Activated CD4-positive, alpha-beta T cell treated with anti-CD3 and anti-CD28 coated beads, Interleukin-2, amount 10 ng/mL, durations not matched to agents 24 days and 14 days (primary cell): ENCODE data around the gene BMI1. TPM values are rescaled to one million over a fixed set of nuclear protein-coding genes. Genes with fewer than 3 reads are reported as not detected.

Experiments used
- DNase-seq: peaks from one replicate; pipeline ENCODE4 v3.0.0; 2022
- H3K27ac Mint-ChIP-seq: one replicate; pipeline ENCODE4 v1.8.0; 2022; ENCODE audit warnings: mild to moderate bottlenecking, mixed read lengths
- H3K27me3 Mint-ChIP-seq: one replicate; pipeline ENCODE4 v1.8.0; 2022; ENCODE audit warnings: mixed read lengths
- H3K36me3 Mint-ChIP-seq: one replicate; pipeline ENCODE4 v1.8.0; 2022; ENCODE audit warnings: low read depth, mild to moderate bottlenecking, mixed read lengths
- H3K4me1 Mint-ChIP-seq: one replicate; pipeline ENCODE4 v1.8.0; 2021; ENCODE audit warnings: mixed read lengths
- H3K4me3 Mint-ChIP-seq: one replicate; pipeline ENCODE4 v1.8.0; 2022; ENCODE audit warnings: mild to moderate bottlenecking, moderate library complexity, mixed read lengths
- H3K9me3 Mint-ChIP-seq: one replicate; pipeline ENCODE4 v1.8.0; 2021; ENCODE audit warnings: mixed read lengths
- intact Hi-C: fragments of 100-400 bp; cut with micrococcal nuclease; formaldehyde crosslinking; loops from one replicate; pipeline ENCODE4 v1.15.1; 2023
- total RNA-seq: library from RNA; stranded (reverse); gene quantifications from 2 replicates; pipeline ENCODE4 v1.2.3, GENCODE V29; 2022

The BMI1 gene
- total RNA-seq, 1 donor from 2014 or later = 55.6 TPM

DNA sequence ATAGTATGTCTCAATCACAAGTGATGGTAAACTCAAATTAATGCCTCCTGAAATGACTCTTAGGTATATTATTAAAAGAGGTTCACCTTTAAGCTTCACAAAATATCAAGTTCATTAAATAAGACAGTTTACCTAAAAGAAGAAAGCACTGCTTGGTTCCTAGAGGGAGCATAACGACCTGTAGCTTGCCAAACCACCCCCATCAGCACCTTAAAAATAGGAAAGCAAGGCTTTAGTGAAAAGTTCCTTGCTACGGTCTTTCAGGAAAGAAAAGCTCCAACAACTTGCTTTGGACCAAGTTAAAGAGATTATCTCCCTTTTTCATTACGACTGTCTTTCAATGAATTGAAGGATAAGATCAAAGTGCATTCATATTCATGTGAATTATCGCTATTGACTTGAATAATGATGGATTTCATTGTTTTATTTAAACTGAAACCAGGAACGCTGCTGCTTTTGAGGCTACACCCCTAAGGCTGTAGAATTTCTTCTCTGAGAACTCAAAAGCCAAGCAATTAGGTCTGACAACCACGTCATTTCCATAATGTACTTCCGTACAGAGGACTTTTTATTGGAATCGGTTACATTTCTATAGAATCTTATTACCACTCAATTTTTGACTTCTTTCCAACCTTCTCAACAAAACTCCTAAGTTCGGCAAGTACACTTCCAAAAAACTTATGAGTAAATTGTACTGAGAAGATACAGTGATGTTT, 17.4 kb downstream of the BMI1 start:
- Mint-ChIP-seq H3K36me3 (peaks cover 7% of the 10 kb centered on the region), H3K4me1 (peaks cover 36% of the 10 kb centered on the region), H3K4me3 (peak overlapping the region; percentile 30), H3K9me3 (peaks cover 6% of the 10 kb centered on the region), H3K27me3 (peaks cover 54% of the 10 kb centered on the region), H3K27ac (no peak overlapping the region)
- DNase-seq = no peak
- intact Hi-C loops = loop anchor here (2.0 kb wide), 1 partner anchor 812 kb away; no protein-coding TSS in a partner anchor

DNA sequence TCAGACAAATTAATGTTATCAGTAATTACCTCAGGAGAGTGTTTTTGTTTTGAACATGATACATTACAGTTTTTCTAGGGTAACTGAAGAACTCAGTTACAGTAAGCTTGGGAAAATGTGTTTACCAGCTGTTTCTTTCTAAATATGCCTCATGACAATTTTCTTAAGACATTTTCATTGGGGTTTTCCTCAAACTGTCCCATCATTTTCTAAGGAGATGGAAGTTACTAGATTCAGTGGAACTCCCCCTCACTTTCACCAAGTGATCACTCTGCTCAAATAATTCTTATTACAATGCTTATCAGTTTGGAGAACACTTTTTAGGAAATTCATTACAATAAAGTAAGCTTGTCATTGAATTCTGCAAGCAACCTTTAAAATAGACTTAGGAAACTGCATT, 18.0 kb downstream of the BMI1 start:
- H3K9me3 Mint-ChIP-seq = peaks cover under 1% of the 10 kb centered on the region
- peaks cover 33% of the 10 kb centered on the region for H3K4me1 Mint-ChIP-seq
- peaks cover 2% of the 10 kb centered on the region for H3K36me3 Mint-ChIP-seq
- H3K4me3 Mint-ChIP-seq = peak overlapping the region; percentile 23
- intact Hi-C loops = loop anchor here (2.0 kb wide), 1 partner anchor 812 kb away; no protein-coding TSS in a partner anchor
- H3K27ac Mint-ChIP-seq = no peak overlapping the region
- H3K27me3 Mint-ChIP-seq = peaks cover 57% of the 10 kb centered on the region
- no peak for DNase-seq

DNA sequence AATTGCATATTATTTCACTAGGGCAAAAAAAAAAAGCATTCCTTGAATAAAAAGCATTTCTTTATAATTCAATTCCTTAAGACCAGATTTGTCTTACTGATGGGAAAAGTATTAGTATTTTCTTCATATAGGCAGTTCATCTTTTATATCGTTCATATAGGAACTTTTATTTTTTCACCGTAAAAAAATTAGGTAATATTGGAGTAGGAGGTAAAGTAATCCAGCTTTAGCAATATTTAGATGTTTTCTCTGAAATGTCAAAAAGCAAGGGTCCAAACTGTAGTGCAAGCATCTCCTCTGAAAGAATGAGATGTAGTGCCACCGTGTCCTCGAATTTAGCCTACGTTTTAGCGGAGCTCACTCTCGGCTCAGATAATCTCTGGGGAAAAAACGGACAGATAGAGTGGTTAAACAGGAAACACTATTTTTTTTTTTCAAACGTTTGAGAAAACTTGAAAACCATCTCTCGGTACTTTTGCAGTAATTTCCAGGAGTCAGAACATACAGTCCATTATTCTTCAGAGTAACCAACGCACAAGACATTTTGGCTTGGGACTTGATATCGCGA, 18.9 kb downstream of the BMI1 start:
- peaks cover 2% of the 10 kb centered on the region for H3K36me3 Mint-ChIP-seq
- DNase-seq = no peak
- intact Hi-C loops = loop anchor here (1.0 to 10.0 kb wide), 9 partner anchors 19 to 1165 kb away; partner anchors contain the start of gene BMI1
- H3K9me3 Mint-ChIP-seq = no peaks in the 10 kb centered on the region
- H3K27me3 Mint-ChIP-seq = peaks cover 66% of the 10 kb centered on the region
- peak overlapping the region; percentile 77 for H3K4me3 Mint-ChIP-seq
- peaks cover 41% of the 10 kb centered on the region for H3K4me1 Mint-ChIP-seq
- H3K27ac Mint-ChIP-seq = peak overlapping the region; percentile 92

DNA sequence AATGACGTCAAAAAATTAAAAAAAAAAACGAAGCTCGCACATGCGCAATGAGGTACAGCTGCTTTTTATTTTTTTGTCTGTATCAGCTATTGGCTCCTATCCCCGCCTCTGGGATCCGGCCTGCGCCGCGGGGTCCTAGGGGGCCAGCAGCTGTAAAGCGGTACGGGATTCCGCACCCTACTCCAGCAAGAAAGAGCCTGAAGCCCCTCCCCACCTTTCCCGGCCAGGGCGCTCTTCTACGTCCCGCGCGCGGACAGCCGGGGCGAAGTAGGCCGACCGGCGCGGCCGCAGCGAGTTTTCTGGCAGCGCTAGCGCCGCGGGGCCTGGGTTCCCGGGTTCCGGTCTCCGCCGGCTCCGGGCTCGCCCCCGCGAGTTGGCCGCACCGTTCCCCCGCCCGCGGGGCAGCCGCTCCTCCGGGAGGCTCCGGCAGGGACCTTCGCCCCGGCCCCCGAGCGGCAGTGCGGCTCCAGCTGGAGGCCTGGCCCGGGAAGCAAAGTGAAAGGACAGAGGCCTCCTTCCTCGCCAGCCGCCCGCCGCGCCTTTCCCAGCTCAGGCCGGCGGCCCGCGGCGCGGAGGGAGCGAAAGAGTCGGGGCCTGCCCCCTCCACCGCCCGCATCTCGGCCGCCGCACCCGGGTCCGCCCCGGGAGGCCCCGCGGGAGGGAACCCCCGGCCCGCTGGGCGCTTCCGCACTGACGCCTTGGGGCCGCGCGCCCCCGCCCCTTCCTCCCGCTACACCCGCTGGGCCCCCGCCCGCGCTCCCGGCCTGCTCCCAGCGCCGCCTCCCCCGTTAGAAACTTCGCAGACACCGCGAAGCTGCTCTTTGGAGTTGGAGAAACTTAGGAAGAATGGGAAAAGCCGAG, 19.7 kb downstream of the BMI1 start:
- H3K4me1 Mint-ChIP-seq = peaks cover 40% of the 10 kb centered on the region
- intact Hi-C loops = loop anchor here (1.0 to 10.0 kb wide), 9 partner anchors 19 to 1166 kb away; partner anchors contain the start of genes BMI1 and DNAJC1
- H3K27ac Mint-ChIP-seq = peak overlapping the region; percentile 92
- no peaks in the 10 kb centered on the region for H3K9me3 Mint-ChIP-seq
- H3K36me3 Mint-ChIP-seq = no peaks in the 10 kb centered on the region
- H3K27me3 Mint-ChIP-seq = peaks cover 68% of the 10 kb centered on the region
- peak overlapping the region; percentile 77 for H3K4me3 Mint-ChIP-seq
- DNase-seq = peak; percentile 91

DNA sequence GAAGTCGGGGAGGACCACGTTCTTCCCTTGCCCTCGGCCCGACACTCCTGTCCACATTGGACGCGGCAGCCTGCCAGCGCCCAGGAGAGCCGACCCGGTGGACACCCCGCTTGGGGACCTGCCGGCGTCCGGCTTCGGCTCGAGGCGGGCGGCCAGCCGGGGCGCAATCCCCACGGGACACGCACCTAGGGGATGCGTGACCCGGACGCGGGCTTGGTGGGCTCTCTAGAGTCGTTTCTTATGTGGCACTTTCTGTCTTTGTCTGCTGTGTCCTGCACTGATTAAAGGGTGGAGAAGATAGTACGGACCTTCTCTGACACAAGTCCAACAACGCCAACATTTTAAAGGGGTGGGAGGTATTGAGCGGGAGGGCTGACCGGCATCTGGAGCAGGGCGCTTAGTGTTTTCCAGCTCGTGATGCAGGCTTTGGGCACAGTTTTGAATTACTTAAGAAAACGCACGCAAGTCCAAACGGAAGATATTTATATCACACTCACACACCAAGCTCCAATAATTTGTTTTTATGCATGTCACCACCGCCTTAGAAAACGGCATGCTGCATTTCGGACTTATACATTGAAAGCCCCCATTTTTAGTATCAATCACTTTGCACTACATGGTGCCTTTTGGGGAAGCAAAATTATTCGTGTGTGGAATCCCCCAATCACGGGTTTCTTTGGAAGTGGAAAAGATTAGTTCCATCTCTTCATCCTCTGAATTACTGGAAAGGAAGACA, 20.5 kb downstream of the BMI1 start:
- DNase-seq = no peak
- Mint-ChIP-seq H3K27me3 (peaks cover 74% of the 10 kb centered on the region), H3K36me3 (peaks cover under 1% of the 10 kb centered on the region), H3K4me3 (peak overlapping the region; percentile 77), H3K27ac (peak overlapping the region; percentile 66), H3K9me3 (peaks cover 5% of the 10 kb centered on the region), H3K4me1 (peaks cover 40% of the 10 kb centered on the region)
- intact Hi-C loops = loop anchor here (1.0 to 10.0 kb wide), 8 partner anchors 25 to 1167 kb away; partner anchors contain the start of gene DNAJC1

DNA sequence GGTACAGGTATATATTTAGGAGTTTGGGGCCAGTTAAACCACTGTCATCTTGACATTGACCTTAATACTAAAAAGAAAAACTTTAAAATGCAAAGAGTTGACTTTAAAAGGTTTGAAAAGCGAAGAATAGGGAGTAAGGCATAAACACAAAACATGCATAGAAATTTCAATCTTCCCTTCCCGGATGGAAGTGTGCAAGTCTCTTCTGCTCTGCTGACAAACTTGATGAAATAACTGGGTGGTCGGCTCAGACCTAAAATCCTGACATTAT, 21.0 kb downstream of the BMI1 start:
- H3K36me3 Mint-ChIP-seq = peaks cover 3% of the 10 kb centered on the region
- intact Hi-C loops = loop anchor here (1.0 to 10.0 kb wide), 9 partner anchors 25 to 1167 kb away; partner anchors contain the start of gene DNAJC1
- peaks cover 75% of the 10 kb centered on the region for H3K27me3 Mint-ChIP-seq
- peaks cover 7% of the 10 kb centered on the region for H3K9me3 Mint-ChIP-seq
- no peak for DNase-seq
- peak overlapping the region; percentile 77 for H3K4me3 Mint-ChIP-seq
- peaks cover 39% of the 10 kb centered on the region for H3K4me1 Mint-ChIP-seq
- no peak overlapping the region for H3K27ac Mint-ChIP-seq

DNA sequence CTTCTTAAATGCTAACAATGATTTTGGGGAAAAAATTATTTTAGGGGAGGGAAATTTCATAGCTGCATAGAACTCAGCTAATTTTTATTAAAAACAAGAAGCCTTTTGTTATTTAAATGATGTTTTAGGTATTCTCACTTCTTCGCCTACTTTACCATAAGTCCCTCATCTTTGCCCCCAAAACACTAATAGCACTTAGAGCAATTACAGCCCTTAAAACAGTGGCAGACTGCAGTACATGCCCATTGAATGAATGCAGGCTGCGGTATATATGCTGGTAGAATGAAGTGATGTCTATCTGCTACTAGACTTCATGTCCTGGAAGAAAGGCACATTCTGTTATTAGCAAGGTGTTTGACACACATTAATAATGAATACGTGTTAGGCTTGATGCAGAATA, 21.5 kb downstream of the BMI1 start:
- Mint-ChIP-seq H3K4me1 (peaks cover 35% of the 10 kb centered on the region), H3K27me3 (peaks cover 73% of the 10 kb centered on the region), H3K36me3 (peaks cover 3% of the 10 kb centered on the region), H3K4me3 (no peak overlapping the region), H3K27ac (no peak overlapping the region), H3K9me3 (peaks cover 7% of the 10 kb centered on the region)
- no peak for DNase-seq
- intact Hi-C loops = loop anchor here (1.0 to 10.0 kb wide), 5 partner anchors 133 to 1168 kb away; no protein-coding TSS in a partner anchor

DNA sequence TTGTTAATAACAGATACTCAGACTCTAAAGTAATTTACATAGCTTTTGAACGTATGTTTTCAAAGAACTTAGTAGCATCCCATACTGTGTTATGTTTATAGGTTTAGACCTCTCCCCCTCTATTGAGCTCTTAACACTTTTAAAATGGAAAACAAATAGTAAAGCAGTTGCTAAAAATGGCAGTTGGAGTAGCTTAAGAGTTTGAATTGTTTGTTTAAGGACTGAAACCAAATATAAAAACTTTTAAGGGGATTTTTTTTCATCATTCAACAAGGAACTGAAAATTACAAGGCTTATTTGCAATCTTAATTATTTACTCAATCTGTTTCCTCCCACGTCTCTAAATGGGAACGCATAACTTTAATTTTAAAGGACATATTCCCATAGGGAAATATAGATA, 22.8 kb downstream of the BMI1 start:
- intact Hi-C loops = loop anchor here (1.0 to 10.0 kb wide), 5 partner anchors 10 to 1169 kb away; no protein-coding TSS in a partner anchor
- Mint-ChIP-seq H3K36me3 (peaks cover 3% of the 10 kb centered on the region), H3K27me3 (peaks cover 73% of the 10 kb centered on the region), H3K4me3 (no peak overlapping the region), H3K4me1 (peaks cover 29% of the 10 kb centered on the region), H3K9me3 (peaks cover 7% of the 10 kb centered on the region), H3K27ac (no peak overlapping the region)
- DNase-seq = no peak

DNA sequence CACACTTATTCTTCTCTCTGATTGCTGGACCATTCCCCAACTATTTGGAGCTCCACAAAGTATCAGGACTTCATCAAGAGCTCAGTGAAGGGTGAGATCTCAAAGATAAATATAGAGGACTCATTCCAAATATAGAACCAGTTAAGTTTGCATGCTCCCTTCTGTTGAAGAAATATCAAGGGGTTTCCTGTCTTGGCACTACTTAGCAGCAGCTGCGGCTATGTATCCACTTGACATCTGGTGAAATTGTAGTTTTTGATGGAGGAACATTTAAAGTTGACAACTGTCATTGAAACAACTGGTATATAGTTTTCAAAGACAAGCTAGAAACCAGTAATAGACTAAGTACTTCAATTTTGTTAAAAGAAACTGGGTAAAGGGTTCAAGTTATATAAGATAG, 23.4 kb downstream of the BMI1 start:
- H3K36me3 Mint-ChIP-seq = peaks cover 3% of the 10 kb centered on the region
- peak overlapping the region; percentile 29 for H3K27ac Mint-ChIP-seq
- no peak for DNase-seq
- intact Hi-C loops = loop anchor here (5.0 to 10.0 kb wide), 4 partner anchors 827 to 1169 kb away; no protein-coding TSS in a partner anchor
- H3K4me1 Mint-ChIP-seq = peaks cover 25% of the 10 kb centered on the region
- peak overlapping the region; percentile 68 for H3K4me3 Mint-ChIP-seq
- H3K27me3 Mint-ChIP-seq = peaks cover 72% of the 10 kb centered on the region
- H3K9me3 Mint-ChIP-seq = peaks cover 7% of the 10 kb centered on the region

DNA sequence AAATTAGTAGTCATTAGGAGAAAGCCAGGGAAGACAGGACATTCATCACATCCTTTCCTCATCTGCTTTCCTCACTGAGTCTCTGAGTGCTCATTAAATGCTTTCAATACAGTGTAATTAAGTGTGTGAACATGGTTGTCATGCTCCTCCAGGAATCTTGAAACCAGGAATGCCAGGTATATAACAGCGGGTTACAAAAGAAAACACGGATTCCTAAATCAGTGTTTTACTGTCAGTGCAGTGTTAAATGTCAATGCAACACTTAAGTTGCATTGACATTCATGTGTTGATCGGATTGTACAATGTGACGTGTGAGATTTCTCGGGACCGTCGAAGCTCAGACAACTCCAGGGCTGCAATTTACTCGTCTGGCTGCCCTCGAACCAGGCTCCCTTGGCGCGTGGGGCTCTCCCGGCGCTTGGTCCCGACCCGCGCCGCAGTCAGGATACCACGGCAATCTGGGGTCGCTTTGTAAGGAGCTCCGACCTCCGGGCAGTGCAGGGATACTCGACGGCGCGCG, 23.9 kb downstream of the BMI1 start:
- peak overlapping the region; percentile 68 for H3K4me3 Mint-ChIP-seq
- peaks cover 71% of the 10 kb centered on the region for H3K27me3 Mint-ChIP-seq
- intact Hi-C loops = loop anchor here (5.0 to 10.0 kb wide), 5 partner anchors 642 to 1170 kb away; no protein-coding TSS in a partner anchor
- H3K36me3 Mint-ChIP-seq = peaks cover 3% of the 10 kb centered on the region
- peak overlapping the region; percentile 18 for H3K27ac Mint-ChIP-seq
- H3K9me3 Mint-ChIP-seq = peaks cover 7% of the 10 kb centered on the region
- H3K4me1 Mint-ChIP-seq = peaks cover 23% of the 10 kb centered on the region
- DNase-seq = no peak

DNA sequence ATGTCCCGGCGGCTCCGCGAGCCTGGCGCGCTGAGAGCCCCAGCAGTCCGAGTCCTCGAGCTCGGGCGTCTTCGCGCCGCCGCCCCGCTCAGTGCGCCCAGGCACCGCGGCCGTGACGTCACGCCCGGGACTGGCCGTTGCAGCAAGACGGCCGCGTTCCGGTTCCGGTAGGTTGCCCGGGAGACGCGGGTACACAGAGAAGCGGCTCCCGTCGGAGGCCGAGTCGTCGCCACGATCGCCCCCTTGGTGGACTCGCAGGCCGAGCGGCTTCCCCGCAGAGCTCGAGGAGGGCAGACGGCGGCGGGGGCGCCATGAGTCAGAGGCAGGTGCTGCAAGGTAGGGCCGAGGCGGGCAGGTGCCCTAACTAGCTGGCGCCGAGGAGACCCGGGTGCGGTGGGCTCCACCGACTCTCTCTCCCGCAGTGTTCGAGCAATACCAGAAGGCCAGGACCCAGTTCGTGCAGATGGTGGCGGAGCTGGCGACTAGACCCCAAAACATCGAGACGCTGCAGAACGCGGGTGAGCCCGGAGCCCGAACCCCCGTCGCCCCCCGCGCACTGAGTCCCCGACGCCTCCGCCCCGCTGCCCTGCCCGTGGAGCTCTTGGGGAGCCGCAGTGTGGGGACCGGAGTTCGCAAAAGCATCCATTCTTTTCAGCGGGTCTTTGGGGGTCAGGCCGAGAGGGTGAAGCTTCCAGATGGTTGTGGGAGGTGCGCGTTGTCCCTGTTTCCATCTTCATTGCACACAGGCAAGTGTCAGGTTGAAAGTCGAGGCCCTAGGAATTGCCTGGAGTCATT, 24.6 kb downstream of the BMI1 start, which contains the start of gene SPAG6:
TSS of gene SPAG6 (plus strand) at position 196 of the 795 bp plus-strand sequence. CDS start at position 312, 116 bp downstream.
- peaks cover 7% of the 10 kb centered on the region for H3K9me3 Mint-ChIP-seq
- peaks cover 70% of the 10 kb centered on the region for H3K27me3 Mint-ChIP-seq
- peak within 1 kb of the TSS; percentile 67 for H3K27ac Mint-ChIP-seq
- H3K4me3 Mint-ChIP-seq = peak within 1 kb of the TSS; percentile 68
- intact Hi-C loops = loop anchor here (5.0 to 10.0 kb wide), 2 partner anchors 642 to 1171 kb away; no protein-coding TSS in a partner anchor
- DNase-seq = peak; percentile 89
- peaks cover 3% of the 10 kb centered on the region for H3K36me3 Mint-ChIP-seq
- peaks cover 20% of the 10 kb centered on the region for H3K4me1 Mint-ChIP-seq

DNA sequence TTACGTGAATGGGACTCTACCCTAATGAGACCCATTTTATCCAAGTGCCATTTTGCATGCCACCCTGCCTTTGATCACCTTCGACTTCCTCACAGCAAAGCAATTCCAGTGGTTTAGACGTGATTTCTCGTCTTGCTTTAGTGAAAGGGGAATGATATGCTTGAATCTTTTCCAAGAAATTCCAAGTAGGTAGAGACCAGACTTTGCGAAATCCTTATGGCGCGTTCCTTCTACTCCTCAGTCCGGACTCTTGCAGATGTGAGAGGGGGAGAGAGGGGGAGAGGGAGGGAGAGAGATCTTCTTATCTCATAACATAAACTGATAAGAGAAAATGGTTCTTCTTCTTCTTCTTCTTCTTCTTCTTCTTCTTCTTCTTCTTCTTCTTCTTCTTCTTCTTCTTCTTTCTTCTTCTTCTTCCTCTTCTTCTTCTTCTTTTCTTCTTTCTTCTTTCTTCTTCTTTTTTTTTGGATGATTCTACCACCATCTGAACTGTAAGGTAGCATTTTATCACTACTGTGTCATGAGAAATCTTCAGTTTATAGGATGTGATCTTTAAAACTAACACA, 25.3 kb downstream of the BMI1 start:
- H3K4me1 Mint-ChIP-seq = peaks cover 20% of the 10 kb centered on the region
- H3K9me3 Mint-ChIP-seq = peaks cover 7% of the 10 kb centered on the region
- intact Hi-C loops = loop anchor here (5.0 to 10.0 kb wide), 2 partner anchors 641 to 1171 kb away; no protein-coding TSS in a partner anchor
- DNase-seq = no peak
- peaks cover 3% of the 10 kb centered on the region for H3K36me3 Mint-ChIP-seq
- H3K4me3 Mint-ChIP-seq = peak overlapping the region; percentile 46
- peaks cover 70% of the 10 kb centered on the region for H3K27me3 Mint-ChIP-seq
- peak overlapping the region; percentile 67 for H3K27ac Mint-ChIP-seq
